B cell (primary cell): ENCODE measurements around the gene ACTR6. TPM values are rescaled to one million over a fixed set of nuclear protein-coding genes. Genes with fewer than 3 reads are reported as not detected.

Experiments
- ATAC-seq: fragments of 200-7000 bp; cut with Tn5 transposase; one replicate; pipeline ENCODE4 v1.10.0; 2021; ENCODE audit warnings: low read depth, mild to moderate bottlenecking, moderate number of reproducible peaks, moderate library complexity
- CTCF ChIA-PET: fragments of 350-600 bp; sonication (Branson Sonifier 250); formaldehyde crosslinking; loops from one replicate; lab custom pipeline; 2021; ENCODE audit warnings: antibody characterized with exemption, inconsistent platforms; lab: Charles Lee
- POLR2A ChIA-PET: fragments of 350-600 bp; sonication (Branson Sonifier 250); formaldehyde crosslinking; loops from one replicate; lab custom pipeline; 2021; ENCODE audit warnings: antibody characterized with exemption; lab: Charles Lee
- DNase-seq: peaks from one replicate; pipeline ENCODE4 v3.0.0; 2013
- H2AFZ ChIP-seq: 2 replicates; pipeline ENCODE4 v1.6.1; 2012; ENCODE audit warnings: mild to moderate bottlenecking, low read depth, low read length; ENCODE audit not compliant: insufficient read depth, poor library complexity, severe bottlenecking
- H3K27ac ChIP-seq, 2 donors: 1 replicate in 1 of 2; 2 replicates in 1 of 2; pipeline ENCODE4 v1.5.1; 2012 to 2013; ENCODE audit warnings: low read length in 2 of 2, mild to moderate bottlenecking in 2 of 2, moderate library complexity in 1 of 2
- H3K27me3 ChIP-seq, 4 experiments: fragments of 200-600 bp in 1 of 4; sonication (generic) in 1 of 4; replicated peaks in 1 of 4; 1 replicate in 2 of 4; 2 replicates in 2 of 4; pipeline versions ENCODE4 v1.6.1 to v1.7.0; 2013 to 2016; ENCODE audit warnings: low read length in 3 of 4, mild to moderate bottlenecking in 2 of 4, mixed read lengths in 1 of 4, moderate library complexity in 1 of 4; ENCODE audit not compliant: insufficient read depth in 4 of 4, control insufficient read depth in 3 of 4; ENCODE audit errors: control extremely low read depth in 1 of 4
- H3K36me3 ChIP-seq, 2 experiments: replicated peaks in 1 of 2; 1 replicate in 1 of 2; 2 replicates in 1 of 2; pipeline versions ENCODE4 v1.6.1 to v1.7.1; 2013; ENCODE audit warnings: low read length in 1 of 2; ENCODE audit not compliant: insufficient read depth in 2 of 2, control insufficient read depth in 1 of 2; ENCODE audit errors: control extremely low read depth in 1 of 2, extremely low read depth in 1 of 2
- H3K4me1 ChIP-seq, 2 donors: fragments of 200-600 bp in 1 of 2; sonication (generic) in 1 of 2; 1 replicate in 1 of 2; 2 replicates in 1 of 2; pipeline versions ENCODE4 v1.5.1 to v1.6.1; 2013 to 2017; ENCODE audit warnings: low read length in 2 of 2; ENCODE audit not compliant: control insufficient read depth in 2 of 2, insufficient read depth in 2 of 2
- H3K4me2 ChIP-seq: replicated peaks from 2 replicates; pipeline ENCODE3; 2012; ENCODE audit warnings: mild to moderate bottlenecking, low read depth, low read length; ENCODE audit not compliant: poor library complexity, severe bottlenecking
- H3K4me3 ChIP-seq, 5 experiments: fragments of 200-600 bp in 1 of 5; sonication (generic) in 1 of 5; 1 replicate in 3 of 5; 2 replicates in 2 of 5; pipeline versions ENCODE4 v1.5.1 to v1.7.0; 2011 to 2016; ENCODE audit warnings: low read length in 4 of 5, mild to moderate bottlenecking in 4 of 5, low read depth in 2 of 5, control low read depth in 1 of 5, moderate library complexity in 1 of 5; ENCODE audit not compliant: insufficient read depth in 1 of 5; ENCODE audit errors: control extremely low read depth in 1 of 5, extremely low read depth in 1 of 5
- H3K79me2 ChIP-seq: fragments of 200-600 bp; sonication (generic); one replicate; pipeline ENCODE4 v1.6.0; 2016; ENCODE audit warnings: low read length; ENCODE audit not compliant: control insufficient read depth, insufficient read depth
- H3K9ac ChIP-seq: fragments of 200-600 bp; sonication (generic); 2 replicates; pipeline ENCODE4 v1.6.1; 2017; ENCODE audit warnings: mild to moderate bottlenecking, low read length, moderate library complexity
- H3K9me3 ChIP-seq, 3 donors: one replicate each; pipeline versions ENCODE4 v1.6.1 to v1.7.1; 2013; ENCODE audit warnings: low read length in 2 of 3; ENCODE audit not compliant: control insufficient read depth in 2 of 3, insufficient read depth in 1 of 3; ENCODE audit errors: control extremely low read depth in 1 of 3
- H4K20me1 ChIP-seq: 2 replicates; pipeline ENCODE4 v1.6.0; 2012; ENCODE audit warnings: mild to moderate bottlenecking, low read length; ENCODE audit not compliant: insufficient read depth, control insufficient read depth, poor library complexity, severe bottlenecking
- H3K27ac Mint-ChIP-seq: one replicate; pipeline ENCODE4 v1.8.0; 2021; ENCODE audit warnings: mixed read lengths
- H3K27me3 Mint-ChIP-seq: one replicate; pipeline ENCODE4 v1.8.0; 2021; ENCODE audit warnings: mixed read lengths
- H3K4me1 Mint-ChIP-seq: one replicate; pipeline ENCODE4 v1.8.0; 2021; ENCODE audit warnings: mixed read lengths
- H3K4me3 Mint-ChIP-seq: one replicate; pipeline ENCODE4 v1.8.0; 2021; ENCODE audit warnings: mixed read lengths
- H3K9me3 Mint-ChIP-seq: one replicate; pipeline ENCODE4 v1.8.0; 2022; ENCODE audit warnings: mixed read lengths; ENCODE audit not compliant: insufficient read depth
- EZH2 ChIP-seq: IDR thresholded peaks from 2 replicates; pipeline ENCODE4 v1.6.1; 2012; ENCODE audit warnings: borderline replicate concordance, low read depth, mild to moderate bottlenecking, moderate library complexity, low read length; ENCODE audit not compliant: insufficient read depth, poor library complexity, severe bottlenecking
- WGBS: methylation state at CpG from one replicate; pipeline ENCODE4 v1.1.5; 2013; ENCODE audit warnings: missing lambda C conversion rate; ENCODE audit not compliant: insufficient coverage; 5-methylcytosine and 5-hydroxymethylcytosine counted together
- intact Hi-C: fragments of 100-400 bp; cut with micrococcal nuclease; formaldehyde crosslinking; loops from one replicate; pipeline ENCODE4 v1.10.0; 2022
- polyA plus RNA-seq: library from polyadenylated mRNA; depleted of rRNA; stranded (reverse); fragments of >200 nt; gene quantifications from 2 replicates; pipeline ENCODE4 v1.2.3, GENCODE V29; 2012
- total RNA-seq, 2 donors: library from RNA; stranded (reverse); fragments of 120-200 nt in 1 of 2; gene quantifications; 1 replicate in 1 of 2; 2 replicates in 1 of 2; pipeline versions ENCODE4 v1.2.3 to v1.2.4, GENCODE V29; 2013 to 2022
- TF ChIP-seq, protein P1 (sequence below): fragments of 200-600 bp; IDR thresholded peaks from one replicate; pipeline ENCODE4 v1.8.0; 2022; ENCODE audit warnings: antibody characterized with exemption, mild to moderate bottlenecking

Gene ACTR6
- total and polyA plus RNA-seq, 2 donors (not counting 1 experiment from before 2014, with no cell fraction given), result 10.1 to 30.8 TPM

GRCh38 chr12:100243137-100243536, 42.5 kb downstream of the ACTR6 start:
- no peaks in the 10 kb centered on the region for H3K4me1 ChIP-seq
- H3K79me2 ChIP-seq, result no peaks in the 10 kb centered on the region
- no peaks in the 10 kb centered on the region for H3K4me1 Mint-ChIP-seq
- no peaks in the 10 kb centered on the region for H3K9me3 Mint-ChIP-seq
- H3K9ac ChIP-seq, result no peak overlapping the region
- no peaks in the 10 kb centered on the region for H3K9me3 ChIP-seq
- ATAC-seq (no peak), DNase-seq (no peak)
- intact Hi-C loops, result no loop called here
- no peaks in the 10 kb centered on the region for H3K27me3 Mint-ChIP-seq
- H3K4me3 ChIP-seq, result no peak overlapping the region
- ChIA-PET CTCF (no interaction called here), POLR2A (no interaction called here)
- no peaks in the 10 kb centered on the region for H3K36me3 ChIP-seq
- no peak overlapping the region for H3K4me2 ChIP-seq
- H4K20me1 ChIP-seq, result no peaks in the 10 kb centered on the region
- H3K4me3 Mint-ChIP-seq, result no peak overlapping the region
- TF ChIP-seq, protein P1, sequence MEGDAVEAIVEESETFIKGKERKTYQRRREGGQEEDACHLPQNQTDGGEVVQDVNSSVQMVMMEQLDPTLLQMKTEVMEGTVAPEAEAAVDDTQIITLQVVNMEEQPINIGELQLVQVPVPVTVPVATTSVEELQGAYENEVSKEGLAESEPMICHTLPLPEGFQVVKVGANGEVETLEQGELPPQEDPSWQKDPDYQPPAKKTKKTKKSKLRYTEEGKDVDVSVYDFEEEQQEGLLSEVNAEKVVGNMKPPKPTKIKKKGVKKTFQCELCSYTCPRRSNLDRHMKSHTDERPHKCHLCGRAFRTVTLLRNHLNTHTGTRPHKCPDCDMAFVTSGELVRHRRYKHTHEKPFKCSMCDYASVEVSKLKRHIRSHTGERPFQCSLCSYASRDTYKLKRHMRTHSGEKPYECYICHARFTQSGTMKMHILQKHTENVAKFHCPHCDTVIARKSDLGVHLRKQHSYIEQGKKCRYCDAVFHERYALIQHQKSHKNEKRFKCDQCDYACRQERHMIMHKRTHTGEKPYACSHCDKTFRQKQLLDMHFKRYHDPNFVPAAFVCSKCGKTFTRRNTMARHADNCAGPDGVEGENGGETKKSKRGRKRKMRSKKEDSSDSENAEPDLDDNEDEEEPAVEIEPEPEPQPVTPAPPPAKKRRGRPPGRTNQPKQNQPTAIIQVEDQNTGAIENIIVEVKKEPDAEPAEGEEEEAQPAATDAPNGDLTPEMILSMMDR, result no peak
- no peak for TF ChIP-seq EZH2
- H3K27ac ChIP-seq, result no peak overlapping the region
- no peak overlapping the region for H3K27ac Mint-ChIP-seq
- WGBS, result 50% methylated on average over 2 of the region's 5 CpGs
- no peak overlapping the region for H2AFZ ChIP-seq
- H3K27me3 ChIP-seq, result no peaks in the 10 kb centered on the region

- H2AFZ ChIP-seq, result no peak overlapping the region
- DNase-seq (no peak), ATAC-seq (no peak)
- H3K4me3 ChIP-seq, result no peak overlapping the region
- H3K36me3 ChIP-seq, result no peaks in the 10 kb centered on the region
- ChIA-PET POLR2A (no interaction called here), CTCF (no interaction called here)
- no peak overlapping the region for H3K27ac ChIP-seq
- TF ChIP-seq, protein P1, result no peak
- no peak for TF ChIP-seq EZH2
- H3K9me3 ChIP-seq, result no peaks in the 10 kb centered on the region
- no peaks in the 10 kb centered on the region for H4K20me1 ChIP-seq
- Mint-ChIP-seq H3K4me1 (no peaks in the 10 kb centered on the region), H3K27ac (no peak overlapping the region), H3K4me3 (no peak overlapping the region), H3K9me3 (no peaks in the 10 kb centered on the region), H3K27me3 (no peaks in the 10 kb centered on the region)
- no CpG with 5 or more reads among the region's 4 CpGs for WGBS
- intact Hi-C loops, result no loop called here
- H3K79me2 ChIP-seq, result no peaks in the 10 kb centered on the region
- no peak overlapping the region for H3K4me2 ChIP-seq
- H3K27me3 ChIP-seq, result no peaks in the 10 kb centered on the region
- H3K4me1 ChIP-seq, result no peaks in the 10 kb centered on the region
- H3K9ac ChIP-seq, result no peak overlapping the region
Measured at GRCh38 chr12:100247765-100248164, 47.1 kb downstream of the ACTR6 start.
